AG09319 (cell line): ENCODE data around the gene MAP1LC3B2.

Experiments
- DNase-seq: peaks from one replicate; pipeline ENCODE4 v3.0.0-alpha.2; 2010; ENCODE audit warnings: low read depth; ENCODE audit errors: extremely low read depth
- TF ChIP-seq, protein P1 (sequence below): IDR thresholded peaks from 2 replicates; pipeline ENCODE4 v1.5.1; 2011; ENCODE audit warnings: low read depth, mild to moderate bottlenecking, inconsistent platforms, low read length, moderate library complexity

Gene MAP1LC3B2

GRCh38 chr12:116520801-116521471, 38.2 kb upstream of the MAP1LC3B2 start:
- DNase-seq, result no peak
- TF ChIP-seq, protein P1, sequence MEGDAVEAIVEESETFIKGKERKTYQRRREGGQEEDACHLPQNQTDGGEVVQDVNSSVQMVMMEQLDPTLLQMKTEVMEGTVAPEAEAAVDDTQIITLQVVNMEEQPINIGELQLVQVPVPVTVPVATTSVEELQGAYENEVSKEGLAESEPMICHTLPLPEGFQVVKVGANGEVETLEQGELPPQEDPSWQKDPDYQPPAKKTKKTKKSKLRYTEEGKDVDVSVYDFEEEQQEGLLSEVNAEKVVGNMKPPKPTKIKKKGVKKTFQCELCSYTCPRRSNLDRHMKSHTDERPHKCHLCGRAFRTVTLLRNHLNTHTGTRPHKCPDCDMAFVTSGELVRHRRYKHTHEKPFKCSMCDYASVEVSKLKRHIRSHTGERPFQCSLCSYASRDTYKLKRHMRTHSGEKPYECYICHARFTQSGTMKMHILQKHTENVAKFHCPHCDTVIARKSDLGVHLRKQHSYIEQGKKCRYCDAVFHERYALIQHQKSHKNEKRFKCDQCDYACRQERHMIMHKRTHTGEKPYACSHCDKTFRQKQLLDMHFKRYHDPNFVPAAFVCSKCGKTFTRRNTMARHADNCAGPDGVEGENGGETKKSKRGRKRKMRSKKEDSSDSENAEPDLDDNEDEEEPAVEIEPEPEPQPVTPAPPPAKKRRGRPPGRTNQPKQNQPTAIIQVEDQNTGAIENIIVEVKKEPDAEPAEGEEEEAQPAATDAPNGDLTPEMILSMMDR, result no peak

DNA sequence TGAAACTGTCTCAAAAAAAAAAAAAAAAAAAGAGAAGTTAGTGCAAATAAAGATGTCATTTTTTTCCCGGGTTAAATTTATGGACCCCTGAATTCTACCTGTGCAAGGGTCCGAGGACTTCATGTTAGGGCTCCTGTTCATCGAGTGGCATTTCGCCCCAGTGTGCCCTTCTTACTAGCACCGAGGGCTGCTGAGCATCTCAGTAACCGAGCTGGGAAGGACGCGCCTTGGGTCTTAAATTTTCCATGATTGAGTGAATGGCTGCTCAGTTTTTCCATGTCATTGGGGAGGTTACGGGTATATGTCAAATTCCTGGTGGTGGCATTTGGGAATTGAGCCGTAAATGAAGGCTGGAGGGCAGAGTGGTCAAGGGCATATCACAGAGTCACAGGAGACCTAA, 34.9 kb upstream of the MAP1LC3B2 start:
- TF ChIP-seq, protein P1, result no peak
- no peak for DNase-seq

DNA sequence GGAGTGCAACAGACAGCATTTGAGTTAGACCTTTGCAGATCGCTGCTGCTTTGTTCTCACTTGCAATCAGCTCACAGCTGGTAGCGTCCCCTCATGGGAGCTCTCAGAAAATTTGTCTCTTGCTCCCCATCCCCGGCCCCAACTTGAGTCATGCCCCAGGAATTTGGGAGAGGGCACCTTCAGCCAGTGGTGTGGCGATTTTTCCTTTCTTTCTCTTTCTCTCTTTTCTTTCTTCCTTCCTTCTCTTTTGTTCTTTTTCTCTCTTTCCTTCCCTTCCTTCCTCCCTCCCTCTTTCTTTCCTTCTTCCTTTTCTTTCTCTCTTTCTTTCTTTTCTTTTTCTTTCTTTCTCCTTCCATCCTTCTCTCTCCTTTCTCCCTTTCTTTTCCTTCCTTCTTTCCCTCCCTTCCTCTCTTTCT, 34.2 kb upstream of the MAP1LC3B2 start:
- no peak for DNase-seq
- TF ChIP-seq, protein P1, result no peak

DNA sequence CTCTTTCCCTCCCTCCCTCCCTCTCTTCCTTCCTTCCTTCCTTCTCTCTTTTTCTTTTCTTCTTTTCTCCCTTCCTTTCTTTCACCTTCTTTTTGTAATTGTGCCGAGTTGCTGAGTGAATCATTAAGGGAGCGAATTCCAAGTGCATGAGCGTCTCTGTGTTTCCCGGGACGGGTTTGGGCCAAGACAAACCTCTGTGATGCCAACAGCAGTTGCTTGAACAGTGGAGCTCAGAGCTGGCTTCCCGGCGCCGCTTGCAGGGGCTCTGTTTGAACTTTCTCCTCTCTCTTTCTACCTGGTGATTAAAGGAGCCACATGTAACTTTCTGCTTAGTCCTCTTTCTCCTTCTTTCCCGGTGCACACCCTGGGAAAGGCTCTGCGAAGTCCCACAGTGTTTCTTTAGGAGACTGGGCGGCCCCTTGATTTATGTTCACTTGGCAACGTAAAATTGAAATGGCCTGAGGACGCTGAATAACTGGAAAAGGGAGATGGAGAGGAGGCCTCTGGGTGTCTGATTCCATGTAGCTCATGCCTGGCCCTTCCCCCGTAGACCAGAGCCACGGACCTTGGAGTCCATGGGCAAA, 33.7 kb upstream of the MAP1LC3B2 start:
- DNase-seq, result peak; percentile 67
- TF ChIP-seq, protein P1, result no peak; the same call in none of the 2 replicates

- DNase-seq, result no peak
- TF ChIP-seq, protein P1, result no peak
Measured at GRCh38 chr12:116528065-116528464, 31.1 kb upstream of the MAP1LC3B2 start.

- TF ChIP-seq, protein P1, result no peak
- no peak for DNase-seq
Measured at GRCh38 chr12:116528498-116528897, 30.7 kb upstream of the MAP1LC3B2 start.

DNA sequence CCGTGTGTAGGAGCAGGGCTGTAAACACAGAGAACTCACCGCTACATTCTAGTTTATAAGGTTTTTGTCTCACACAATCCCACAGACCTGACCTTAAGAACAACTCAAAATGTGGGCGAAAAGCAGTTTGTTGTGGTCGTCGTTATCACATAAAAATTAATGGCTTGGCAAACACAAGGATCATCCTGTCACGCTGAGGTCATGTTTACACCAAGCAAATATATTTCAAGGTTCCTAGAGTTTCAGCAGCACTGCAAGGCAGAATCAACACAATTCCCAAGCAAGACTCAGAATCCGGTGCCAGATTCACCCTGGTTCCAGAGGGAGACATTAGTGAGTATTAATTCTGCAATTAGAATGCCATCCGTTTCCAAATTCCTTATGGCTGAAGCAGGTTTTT, 30.1 kb upstream of the MAP1LC3B2 start:
- TF ChIP-seq, protein P1, result no peak
- no peak for DNase-seq
